WTC11 (cell line): ENCODE measurements around the gene PIK3C2G. TPM values are rescaled to one million over a fixed set of nuclear protein-coding genes. Genes with fewer than 3 reads are reported as not detected.
A peak's percentile ranks its signal among the peaks of the same experiment; 100 is the strongest.

ENCODE experiments used
- ATAC-seq: fragments of 200-7000 bp; cut with Tn5 transposase; 2 replicates; pipeline ENCODE4 v1.10.0; 2021; ENCODE audit warnings: mild to moderate bottlenecking, moderate library complexity
- CTCF ChIA-PET: fragments of 300-600 bp; sonication (Branson Sonifier 250); formaldehyde crosslinking; loops from one replicate; lab custom pipeline; 2021; ENCODE audit warnings: antibody characterized with exemption; lab: Charles Lee
- POLR2A ChIA-PET: fragments of 350-600 bp; sonication (Branson Sonifier 250); formaldehyde crosslinking; loops from one replicate; lab custom pipeline; 2021; ENCODE audit warnings: antibody characterized with exemption; lab: Charles Lee
- DNase-seq: peaks from one replicate; pipeline ENCODE4 v3.0.0; 2021; ENCODE audit warnings: low spot score
- H3K27ac Mint-ChIP-seq: 2 replicates; pipeline ENCODE4 v1.8.0; 2021; ENCODE audit warnings: mixed read lengths
- H3K27me3 Mint-ChIP-seq: 2 replicates; pipeline ENCODE4 v1.8.0; 2021; ENCODE audit warnings: low read depth, mild to moderate bottlenecking, moderate library complexity, mixed read lengths
- H3K36me3 Mint-ChIP-seq: 2 replicates; pipeline ENCODE4 v1.8.0; 2021; ENCODE audit warnings: mixed read lengths
- H3K4me1 Mint-ChIP-seq: 2 replicates; pipeline ENCODE4 v1.8.0; 2022; ENCODE audit warnings: mixed read lengths
- H3K4me3 Mint-ChIP-seq: 2 replicates; pipeline ENCODE4 v1.8.0; 2021; ENCODE audit warnings: mild to moderate bottlenecking, moderate library complexity, mixed read lengths
- H3K9me3 Mint-ChIP-seq: 2 replicates; pipeline ENCODE4 v1.8.0; 2021; ENCODE audit warnings: mixed read lengths
- CTCF ChIP-seq: fragments of 200-600 bp; IDR thresholded peaks from 2 replicates; pipeline ENCODE4 v1.8.0; 2022; ENCODE audit warnings: antibody characterized with exemption
- EMX1 ChIP-seq: fragments of 250-450 bp; sonication (Bioruptor Pico); IDR thresholded peaks from 2 replicates; pipeline ENCODE4 v1.8.0; 2021; ENCODE audit warnings: mild to moderate bottlenecking
- ESRRA ChIP-seq: sonication (generic); formaldehyde crosslinking; IDR thresholded peaks from 2 replicates; pipeline ENCODE4 v1.8.1; 2022; ENCODE audit warnings: mild to moderate bottlenecking, missing genetic modification reagents, borderline replicate concordance
- ETV6 ChIP-seq: sonication (generic); formaldehyde crosslinking; IDR thresholded peaks from 2 replicates; pipeline ENCODE4 v1.8.1; 2022; ENCODE audit warnings: mild to moderate bottlenecking, missing genetic modification reagents
- FOXP4 ChIP-seq: sonication (generic); formaldehyde crosslinking; IDR thresholded peaks from 2 replicates; pipeline ENCODE4 v1.8.0; 2022; ENCODE audit warnings: mild to moderate bottlenecking, missing genetic modification reagents
- GABPB1 ChIP-seq: sonication (generic); formaldehyde crosslinking; IDR thresholded peaks from 2 replicates; pipeline ENCODE4 v1.8.1; 2023; ENCODE audit warnings: mild to moderate bottlenecking, missing genetic modification reagents
- IRF2 ChIP-seq: sonication (generic); formaldehyde crosslinking; IDR thresholded peaks from 2 replicates; pipeline ENCODE4 v1.8.0; 2022; ENCODE audit warnings: low read depth, missing genetic modification reagents, borderline replicate concordance
- NR3C1 ChIP-seq: sonication (generic); formaldehyde crosslinking; conservative IDR thresholded peaks from 2 replicates; pipeline ENCODE4 v1.8.1; 2023; ENCODE audit warnings: low read depth, mild to moderate bottlenecking, missing genetic modification reagents
- RELA ChIP-seq: sonication (generic); formaldehyde crosslinking; IDR thresholded peaks from 2 replicates; pipeline ENCODE4 v1.8.1; 2022; ENCODE audit warnings: missing genetic modification reagents, mild to moderate bottlenecking, borderline replicate concordance
- SP1 ChIP-seq: sonication (generic); formaldehyde crosslinking; conservative IDR thresholded peaks from 2 replicates; pipeline ENCODE4 v1.8.1; 2022; ENCODE audit warnings: missing genetic modification reagents
- TEAD1 ChIP-seq: sonication (generic); formaldehyde crosslinking; IDR thresholded peaks from 2 replicates; pipeline ENCODE4 v1.8.0; 2022; ENCODE audit warnings: mild to moderate bottlenecking, missing genetic modification reagents
- ZNF121 ChIP-seq: sonication (generic); formaldehyde crosslinking; IDR thresholded peaks from 2 replicates; pipeline ENCODE4 v1.8.0; 2023; ENCODE audit warnings: missing genetic modification reagents
- ZNF219 ChIP-seq: sonication (generic); formaldehyde crosslinking; IDR thresholded peaks from 2 replicates; pipeline ENCODE4 v1.8.0; 2023; ENCODE audit warnings: missing genetic modification reagents, mild to moderate bottlenecking, borderline replicate concordance
- total RNA-seq: library from RNA; stranded (reverse); gene quantifications from 3 replicates; pipeline ENCODE4 v1.2.3, GENCODE V29; 2021
- TF ChIP-seq, protein P1 (sequence below): fragments of 250-450 bp; sonication (Bioruptor Pico); IDR thresholded peaks from 2 replicates; pipeline ENCODE4 v1.9.0; 2021; ENCODE audit warnings: moderate library complexity, mild to moderate bottlenecking, inconsistent platforms, borderline replicate concordance
- TF ChIP-seq, protein P2 (sequence below): sonication (generic); formaldehyde crosslinking; IDR thresholded peaks from 2 replicates; pipeline ENCODE4 v1.8.1; 2022; ENCODE audit warnings: mild to moderate bottlenecking, moderate library complexity, missing genetic modification reagents
- TF ChIP-seq, protein P3 (sequence below): sonication (generic); formaldehyde crosslinking; IDR thresholded peaks from 2 replicates; pipeline ENCODE4 v1.8.0; 2022; ENCODE audit warnings: missing genetic modification reagents
- TF ChIP-seq, protein P4 (sequence below): sonication (generic); formaldehyde crosslinking; IDR thresholded peaks from 2 replicates; pipeline ENCODE4 v1.8.1; 2023; ENCODE audit warnings: mild to moderate bottlenecking, missing genetic modification reagents
- TF ChIP-seq, protein P5 (sequence below): sonication (generic); formaldehyde crosslinking; IDR thresholded peaks from 2 replicates; pipeline ENCODE4 v1.8.0; 2023; ENCODE audit warnings: missing genetic modification reagents
- TF ChIP-seq, protein P6 (sequence below): sonication (generic); formaldehyde crosslinking; IDR thresholded peaks from 2 replicates; pipeline ENCODE4 v1.8.1; 2023; ENCODE audit warnings: mild to moderate bottlenecking, missing genetic modification reagents, moderate library complexity

Gene PIK3C2G
- total RNA-seq, 1 experiment from 2014 or later: not detected

GRCh38 chr12:18382236-18382885, 121.0 kb downstream of the PIK3C2G start (continued):
- TF ChIP-seq, protein P1, sequence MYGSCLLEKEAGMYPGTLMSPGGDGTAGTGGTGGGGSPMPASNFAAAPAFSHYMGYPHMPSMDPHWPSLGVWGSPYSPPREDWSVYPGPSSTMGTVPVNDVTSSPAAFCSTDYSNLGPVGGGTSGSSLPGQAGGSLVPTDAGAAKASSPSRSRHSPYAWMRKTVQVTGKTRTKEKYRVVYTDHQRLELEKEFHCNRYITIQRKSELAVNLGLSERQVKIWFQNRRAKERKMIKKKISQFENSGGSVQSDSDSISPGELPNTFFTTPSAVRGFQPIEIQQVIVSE (CRISPR knock-in tag): no peak
- TF ChIP-seq ETV6 (CRISPR knock-in tag) (no peak), ESRRA (CRISPR knock-in tag) (no peak), EMX1 (no peak)

- peak overlapping the region; percentile 76 for H3K27ac Mint-ChIP-seq
- CTCF ChIA-PET: no interaction called here
- peaks cover 20% of the 10 kb centered on the region for H3K4me1 Mint-ChIP-seq
- peaks cover 18% of the 10 kb centered on the region for H3K9me3 Mint-ChIP-seq
- no peaks in the 10 kb centered on the region; the same call in 1 of the 2 replicates for H3K27me3 Mint-ChIP-seq
- POLR2A ChIA-PET: no interaction called here
- DNase-seq (no peak), ATAC-seq (no peak; the same call in 1 of the 2 replicates)
- H3K36me3 Mint-ChIP-seq: no peaks in the 10 kb centered on the region
- TF ChIP-seq, protein P2, sequence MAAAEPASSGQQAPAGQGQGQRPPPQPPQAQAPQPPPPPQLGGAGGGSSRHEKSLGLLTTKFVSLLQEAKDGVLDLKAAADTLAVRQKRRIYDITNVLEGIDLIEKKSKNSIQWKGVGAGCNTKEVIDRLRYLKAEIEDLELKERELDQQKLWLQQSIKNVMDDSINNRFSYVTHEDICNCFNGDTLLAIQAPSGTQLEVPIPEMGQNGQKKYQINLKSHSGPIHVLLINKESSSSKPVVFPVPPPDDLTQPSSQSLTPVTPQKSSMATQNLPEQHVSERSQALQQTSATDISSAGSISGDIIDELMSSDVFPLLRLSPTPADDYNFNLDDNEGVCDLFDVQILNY (CRISPR knock-in tag): no peak
- TF ChIP-seq GABPB1 (CRISPR knock-in tag) (peak; percentile 85), TEAD1 (peak; percentile 63; the same call in 1 of the 2 replicates)
- H3K4me3 Mint-ChIP-seq: no peak overlapping the region
Observed at GRCh38 chr12:18383203-18383602, 121.9 kb downstream of the PIK3C2G start.

- ChIA-PET CTCF (no interaction called here), POLR2A (no interaction called here)
- H3K27me3 Mint-ChIP-seq: no peaks in the 10 kb centered on the region
- H3K36me3 Mint-ChIP-seq: no peaks in the 10 kb centered on the region; the same call in 1 of the 2 replicates
- ATAC-seq: no peak
- H3K27ac Mint-ChIP-seq: no peak overlapping the region
- H3K4me1 Mint-ChIP-seq: peaks cover 10% of the 10 kb centered on the region
- no peak overlapping the region for H3K4me3 Mint-ChIP-seq
- no peak for DNase-seq
- H3K9me3 Mint-ChIP-seq: peaks cover 11% of the 10 kb centered on the region
- TF ChIP-seq NR3C1 (CRISPR knock-in tag) (no peak), ZNF121 (no peak), FOXP4 (CRISPR knock-in tag) (no peak), IRF2 (no peak), CTCF (no peak), RELA (no peak), ZNF219 (CRISPR knock-in tag) (no peak), SP1 (CRISPR knock-in tag) (no peak)
- TF ChIP-seq, protein P3, sequence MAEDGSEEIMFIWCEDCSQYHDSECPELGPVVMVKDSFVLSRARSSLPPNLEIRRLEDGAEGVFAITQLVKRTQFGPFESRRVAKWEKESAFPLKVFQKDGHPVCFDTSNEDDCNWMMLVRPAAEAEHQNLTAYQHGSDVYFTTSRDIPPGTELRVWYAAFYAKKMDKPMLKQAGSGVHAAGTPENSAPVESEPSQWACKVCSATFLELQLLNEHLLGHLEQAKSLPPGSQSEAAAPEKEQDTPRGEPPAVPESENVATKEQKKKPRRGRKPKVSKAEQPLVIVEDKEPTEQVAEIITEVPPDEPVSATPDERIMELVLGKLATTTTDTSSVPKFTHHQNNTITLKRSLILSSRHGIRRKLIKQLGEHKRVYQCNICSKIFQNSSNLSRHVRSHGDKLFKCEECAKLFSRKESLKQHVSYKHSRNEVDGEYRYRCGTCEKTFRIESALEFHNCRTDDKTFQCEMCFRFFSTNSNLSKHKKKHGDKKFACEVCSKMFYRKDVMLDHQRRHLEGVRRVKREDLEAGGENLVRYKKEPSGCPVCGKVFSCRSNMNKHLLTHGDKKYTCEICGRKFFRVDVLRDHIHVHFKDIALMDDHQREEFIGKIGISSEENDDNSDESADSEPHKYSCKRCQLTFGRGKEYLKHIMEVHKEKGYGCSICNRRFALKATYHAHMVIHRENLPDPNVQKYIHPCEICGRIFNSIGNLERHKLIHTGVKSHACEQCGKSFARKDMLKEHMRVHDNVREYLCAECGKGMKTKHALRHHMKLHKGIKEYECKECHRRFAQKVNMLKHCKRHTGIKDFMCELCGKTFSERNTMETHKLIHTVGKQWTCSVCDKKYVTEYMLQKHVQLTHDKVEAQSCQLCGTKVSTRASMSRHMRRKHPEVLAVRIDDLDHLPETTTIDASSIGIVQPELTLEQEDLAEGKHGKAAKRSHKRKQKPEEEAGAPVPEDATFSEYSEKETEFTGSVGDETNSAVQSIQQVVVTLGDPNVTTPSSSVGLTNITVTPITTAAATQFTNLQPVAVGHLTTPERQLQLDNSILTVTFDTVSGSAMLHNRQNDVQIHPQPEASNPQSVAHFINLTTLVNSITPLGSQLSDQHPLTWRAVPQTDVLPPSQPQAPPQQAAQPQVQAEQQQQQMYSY: no peak
- TF ChIP-seq, protein P4, sequence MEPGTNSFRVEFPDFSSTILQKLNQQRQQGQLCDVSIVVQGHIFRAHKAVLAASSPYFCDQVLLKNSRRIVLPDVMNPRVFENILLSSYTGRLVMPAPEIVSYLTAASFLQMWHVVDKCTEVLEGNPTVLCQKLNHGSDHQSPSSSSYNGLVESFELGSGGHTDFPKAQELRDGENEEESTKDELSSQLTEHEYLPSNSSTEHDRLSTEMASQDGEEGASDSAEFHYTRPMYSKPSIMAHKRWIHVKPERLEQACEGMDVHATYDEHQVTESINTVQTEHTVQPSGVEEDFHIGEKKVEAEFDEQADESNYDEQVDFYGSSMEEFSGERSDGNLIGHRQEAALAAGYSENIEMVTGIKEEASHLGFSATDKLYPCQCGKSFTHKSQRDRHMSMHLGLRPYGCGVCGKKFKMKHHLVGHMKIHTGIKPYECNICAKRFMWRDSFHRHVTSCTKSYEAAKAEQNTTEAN (CRISPR knock-in tag): no peak
- TF ChIP-seq, protein P5, sequence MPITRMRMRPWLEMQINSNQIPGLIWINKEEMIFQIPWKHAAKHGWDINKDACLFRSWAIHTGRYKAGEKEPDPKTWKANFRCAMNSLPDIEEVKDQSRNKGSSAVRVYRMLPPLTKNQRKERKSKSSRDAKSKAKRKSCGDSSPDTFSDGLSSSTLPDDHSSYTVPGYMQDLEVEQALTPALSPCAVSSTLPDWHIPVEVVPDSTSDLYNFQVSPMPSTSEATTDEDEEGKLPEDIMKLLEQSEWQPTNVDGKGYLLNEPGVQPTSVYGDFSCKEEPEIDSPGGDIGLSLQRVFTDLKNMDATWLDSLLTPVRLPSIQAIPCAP (CRISPR knock-in tag): no peak
- TF ChIP-seq, protein P6, sequence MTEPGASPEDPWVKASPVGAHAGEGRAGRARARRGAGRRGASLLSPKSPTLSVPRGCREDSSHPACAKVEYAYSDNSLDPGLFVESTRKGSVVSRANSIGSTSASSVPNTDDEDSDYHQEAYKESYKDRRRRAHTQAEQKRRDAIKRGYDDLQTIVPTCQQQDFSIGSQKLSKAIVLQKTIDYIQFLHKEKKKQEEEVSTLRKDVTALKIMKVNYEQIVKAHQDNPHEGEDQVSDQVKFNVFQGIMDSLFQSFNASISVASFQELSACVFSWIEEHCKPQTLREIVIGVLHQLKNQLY (CRISPR knock-in tag): no peak
Observed at GRCh38 chr12:18387706-18388105, 126.4 kb downstream of the PIK3C2G start.
